HG03432 (cell line): Measurements from ENCODE around the gene VPREB1.
"Not testable (repeated sequence)": the region's sequence is repeated elsewhere in the genome, so short reads cannot be mapped to it uniquely, and the experiment has no call there.

Experiments used
- ATAC-seq: cut with Tn5 transposase; IDR thresholded peaks from one replicate; pipeline ENCODE4 v1.9.1; 2021; ENCODE audit warnings: mild to moderate bottlenecking, moderate library complexity; ENCODE audit not compliant: unreplicated experiment

VPREB1 gene, protein sequence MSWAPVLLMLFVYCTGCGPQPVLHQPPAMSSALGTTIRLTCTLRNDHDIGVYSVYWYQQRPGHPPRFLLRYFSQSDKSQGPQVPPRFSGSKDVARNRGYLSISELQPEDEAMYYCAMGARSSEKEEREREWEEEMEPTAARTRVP

GRCh38 chr22:22244316-22245250 lies at the start of gene VPREB1:
TSS of gene VPREB1 (plus strand) at chr22:22244786. CDS start at chr22:22244814, 28 bp downstream.
- no peak for ATAC-seq

- no peak for ATAC-seq
Measured at GRCh38 chr22:22194931-22195264, 49.7 kb upstream of the VPREB1 start.

DNA sequence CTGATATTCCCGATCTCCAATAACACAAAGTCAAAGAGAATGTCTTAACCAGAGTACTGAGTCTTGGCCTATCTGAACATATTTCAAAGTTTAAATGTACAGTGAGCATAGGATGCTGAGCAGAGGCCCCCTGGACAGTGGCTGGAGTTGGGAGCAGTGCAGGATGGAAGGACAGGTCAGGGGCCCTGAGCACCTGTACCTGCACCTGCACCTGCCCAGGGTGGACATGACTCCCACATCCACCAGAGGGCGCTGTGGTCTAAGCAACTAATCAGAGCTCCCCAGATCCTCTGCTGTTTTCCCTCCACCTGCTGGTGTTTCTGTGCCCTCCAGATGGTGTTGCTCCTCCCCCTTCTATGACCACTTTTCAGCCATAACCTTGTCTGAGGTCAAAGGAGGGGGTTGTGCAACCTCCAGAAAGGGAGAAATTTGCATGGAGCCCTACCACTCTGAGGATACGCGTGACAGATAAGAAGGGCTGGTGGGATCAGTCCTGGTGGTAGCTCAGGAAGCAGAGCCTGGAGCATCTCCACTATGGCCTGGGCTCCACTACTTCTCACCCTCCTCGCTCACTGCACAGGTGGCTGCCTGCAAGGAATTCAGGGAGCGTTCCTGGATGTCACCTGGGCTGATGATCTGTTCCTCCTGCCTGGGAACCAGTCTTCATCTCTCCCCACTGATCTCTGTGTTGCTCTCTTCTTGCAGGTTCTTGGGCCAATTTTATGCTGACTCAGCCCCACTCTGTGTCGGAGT lies 49.1 kb upstream of the VPREB1 start:
- ATAC-seq = peak; percentile 72

- peak; percentile 72 for ATAC-seq
Measured at GRCh38 chr22:22196018-22196533, 48.5 kb upstream of the VPREB1 start.

- ATAC-seq = no peak
Measured at GRCh38 chr22:22196833-22197477, 47.6 kb upstream of the VPREB1 start.

- ATAC-seq = no peak
Measured at GRCh38 chr22:22197993-22198402, 46.6 kb upstream of the VPREB1 start.

DNA sequence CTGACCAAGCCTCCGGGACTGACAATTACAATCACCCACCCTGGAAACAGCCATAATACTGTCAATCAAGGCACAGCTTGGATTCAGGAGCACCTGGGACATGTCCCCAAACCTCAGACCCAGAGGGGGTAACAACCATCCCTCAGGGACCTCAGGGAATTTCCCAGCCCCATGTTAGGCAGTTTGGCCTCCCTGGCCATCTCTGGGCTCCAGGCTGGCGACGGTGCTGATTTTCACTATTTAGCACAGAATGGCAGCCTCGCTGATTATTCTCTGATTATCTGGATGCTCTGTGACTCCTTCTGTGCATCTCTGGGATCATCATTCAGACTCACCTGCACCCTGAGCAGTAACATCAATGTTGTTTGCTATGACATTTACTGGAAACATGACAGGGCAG lies 45.8 kb upstream of the VPREB1 start:
- ATAC-seq = no peak

- no peak for ATAC-seq
Measured at GRCh38 chr22:22199634-22200033, 45.0 kb upstream of the VPREB1 start.

- no peak for ATAC-seq
Measured at GRCh38 chr22:22200569-22201184, 43.9 kb upstream of the VPREB1 start.

- ATAC-seq = peak; percentile 71
Measured at GRCh38 chr22:22201185-22201929, 43.2 kb upstream of the VPREB1 start.

DNA sequence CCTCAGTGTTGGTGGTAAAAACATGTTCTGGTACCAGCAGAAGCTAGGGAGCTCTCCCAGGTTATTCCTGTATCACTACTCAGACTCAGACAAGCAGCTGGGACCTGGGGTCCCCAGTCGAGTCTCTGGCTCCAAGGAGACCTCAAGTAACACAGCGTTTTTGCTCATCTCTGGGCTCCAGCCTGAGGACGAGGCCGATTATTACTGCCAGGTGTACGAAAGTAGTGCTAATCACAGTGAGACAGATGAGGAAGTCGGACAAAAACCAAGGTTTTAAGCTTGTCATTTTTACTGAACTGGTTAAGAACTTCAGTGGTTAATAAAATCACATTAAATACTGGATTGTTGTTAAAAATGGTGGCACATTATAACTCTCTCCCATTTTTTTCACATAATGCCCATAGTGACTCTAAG lies 42.6 kb upstream of the VPREB1 start:
- peak; percentile 18 for ATAC-seq

GRCh38 chr22:22203048-22203971 lies 41.3 kb upstream of the VPREB1 start:
- no peak for ATAC-seq

GRCh38 chr22:22207845-22208564 lies 36.6 kb upstream of the VPREB1 start:
- peak; percentile 73 for ATAC-seq

DNA sequence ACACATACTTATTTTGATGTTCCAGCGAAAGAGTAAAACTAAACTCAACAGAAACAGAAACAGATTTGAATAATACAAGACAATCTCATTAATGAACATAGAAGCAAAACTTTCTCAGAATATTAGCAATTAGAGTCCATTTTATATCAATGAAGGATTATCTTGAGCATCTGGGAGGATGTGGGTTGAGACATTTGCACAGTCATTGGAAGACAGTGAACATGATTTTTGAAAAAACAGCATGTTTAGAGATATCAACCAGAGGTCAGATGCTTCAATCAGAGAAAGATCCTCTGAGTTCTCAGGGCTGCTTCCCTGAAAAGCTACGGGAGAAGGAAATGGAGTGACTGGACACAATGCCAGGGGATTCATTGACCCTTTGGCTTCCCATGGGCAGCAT lies 35.9 kb upstream of the VPREB1 start:
- ATAC-seq = no peak

DNA sequence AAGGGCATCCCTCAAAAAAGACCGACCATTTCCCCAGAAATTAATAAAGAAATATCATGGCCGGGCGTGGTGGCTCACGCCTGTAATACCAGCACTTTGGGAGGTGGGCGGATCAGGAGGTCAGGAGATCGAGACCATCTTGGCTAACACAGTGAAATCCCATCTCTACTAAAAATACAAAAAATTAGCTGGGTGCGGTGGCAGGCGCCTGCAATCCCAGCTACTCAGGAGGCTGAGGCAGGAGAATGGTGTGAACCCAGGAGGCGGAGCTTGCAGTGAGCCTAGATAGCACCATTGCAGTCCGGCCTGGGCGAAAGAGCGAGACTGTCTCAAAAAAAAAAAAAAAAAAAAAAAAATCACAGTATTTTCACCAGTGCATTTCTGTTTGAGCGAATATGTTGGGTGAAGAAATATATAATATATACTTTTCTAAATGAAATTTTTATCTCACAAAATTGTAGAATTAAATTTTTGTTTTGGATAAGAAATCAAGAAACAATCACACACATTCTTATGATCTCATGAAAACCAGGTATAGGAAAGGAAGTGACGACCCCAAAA lies 35.4 kb upstream of the VPREB1 start:
- not testable (repeated sequence) for ATAC-seq

DNA sequence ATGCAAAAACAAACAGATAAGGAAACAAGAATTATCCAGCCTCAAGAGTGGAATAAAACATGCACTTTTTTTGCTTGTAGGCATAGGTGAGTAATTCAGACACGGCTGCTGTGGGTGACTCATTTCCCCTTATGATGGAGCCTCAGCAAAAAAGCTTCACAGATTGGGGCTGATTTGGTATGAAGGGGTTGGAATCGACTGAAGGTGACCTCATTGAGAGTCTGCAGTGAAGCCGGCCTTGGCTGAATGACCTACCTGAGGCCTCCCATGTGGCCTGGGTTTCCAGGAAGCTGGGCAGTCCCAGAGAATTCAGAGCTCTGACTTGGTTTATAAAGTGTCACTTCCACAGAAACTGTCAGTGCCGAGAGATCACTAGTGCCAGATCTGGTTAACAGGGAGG lies 34.2 kb upstream of the VPREB1 start:
- no peak for ATAC-seq

- ATAC-seq = no peak
Measured at GRCh38 chr22:22210889-22211833, 33.4 kb upstream of the VPREB1 start.
